ENCODE results near the gene KBTBD4. TPM values are rescaled to one million over a fixed set of nuclear protein-coding genes. Genes with fewer than 3 reads are reported as not detected.

The KBTBD4 gene
- total RNA-seq, 1 experiment from 2014 or later = 15.9 TPM

GRCh38 chr11:47524291-47524874 lies 54.4 kb downstream of the KBTBD4 start:
- H2AFZ ChIP-seq (ENCODE audit: low read length) = no peak overlapping the region
- no peak overlapping the region for H2BK5ac ChIP-seq (ENCODE audit: insufficient read length, low read length)
- peaks cover 55% of the 10 kb centered on the region; the same call in 1 of the 2 replicates for H3K79me2 ChIP-seq (ENCODE audit: insufficient read depth, low read length)
- H4K5ac ChIP-seq (ENCODE audit: insufficient read length, low read depth, low read length) = no peak overlapping the region
- no peak overlapping the region for H3T11ph ChIP-seq (ENCODE audit: low read length)
- peaks cover 2% of the 10 kb centered on the region for H4K20me1 ChIP-seq (ENCODE audit: control insufficient read depth, insufficient read depth, insufficient read length)
- no peak overlapping the region for H4K91ac ChIP-seq (ENCODE audit: insufficient read length, low read depth, low read length)
- no peaks in the 10 kb centered on the region for H3K9me3 ChIP-seq (ENCODE audit: control insufficient read depth, low read depth, low read length)
- peaks cover 0 to 8% (median 6%) of the 10 kb centered on the region in 3 experiments; a peak in 2 of 7 replicates for H3K36me3 Mint-ChIP-seq (ENCODE audit: insufficient read depth in 1 of 3, low read depth in 3 of 3)
- peaks cover 12% of the 10 kb centered on the region; the same call in 1 of the 2 replicates for H3K4me1 ChIP-seq (ENCODE audit: insufficient read depth, low read length)
- H3K27ac Mint-ChIP-seq = peak overlapping the region in 2 of 3 experiments; percentile 58 to 80; a peak in 5 of 7 replicates
- H2BK120ac ChIP-seq (ENCODE audit: low read depth, low read length, poor library complexity, severe bottlenecking) = no peak overlapping the region
- WGBS (ENCODE audit: extremely low coverage, insufficient read length, low lambda C conversion rate) = no CpG with 5 or more reads among the region's 9 CpGs
- H3K4me1 Mint-ChIP-seq = peaks cover 40 to 41% of the 10 kb centered on the region in 2 experiments
- H3K9ac ChIP-seq (ENCODE audit: extremely low read depth, insufficient read length, low read length) = no peak overlapping the region
- H2BK12ac ChIP-seq (ENCODE audit: insufficient read length, low read depth, low read length) = no peak overlapping the region
- no peak overlapping the region for H3K4me2 ChIP-seq (ENCODE audit: insufficient read depth, insufficient read length, low read length)
- H2BK20ac ChIP-seq (ENCODE audit: low read depth, low read length, poor library complexity, severe bottlenecking) = no peak overlapping the region
- H3K23me2 ChIP-seq (ENCODE audit: insufficient read length, low read depth, low read length, poor library complexity, severe bottlenecking) = no peaks in the 10 kb centered on the region
- no peak overlapping the region for H3K23ac ChIP-seq (ENCODE audit: insufficient read length, low read depth, low read length)
- no peak for TF ChIP-seq CTCF (conservative IDR thresholded peaks at IDR 0.05)
- H3K27me3 Mint-ChIP-seq (ENCODE audit: low read depth) = no peaks in the 10 kb centered on the region
- H3K4me3 Mint-ChIP-seq = no peak overlapping the region; a peak in 1 of 5 replicates
- peak; percentile 24 for DNase-seq
- peak overlapping the region; percentile 52; the same call in 1 of the 2 replicates for H3K14ac ChIP-seq (ENCODE audit: insufficient read depth, low read length)
- H3K27ac ChIP-seq (ENCODE audit: insufficient read length, low read depth, low read length) = no peak overlapping the region
- H2AK5ac ChIP-seq (ENCODE audit: insufficient read length, low read length) = no peak overlapping the region
- H2BK15ac ChIP-seq (ENCODE audit: low read depth, low read length) = no peak overlapping the region
- H3K4ac ChIP-seq (ENCODE audit: low read depth, low read length) = no peak overlapping the region
- H3K79me1 ChIP-seq (ENCODE audit: insufficient read depth, low read depth, low read length, poor library complexity, severe bottlenecking) = peaks cover 8% of the 10 kb centered on the region
- no peak overlapping the region for H3K56ac ChIP-seq (ENCODE audit: insufficient read length, low read depth, low read length)
- H4K8ac ChIP-seq (replicated peaks; ENCODE audit: insufficient read length, low read depth, low read length) = no peak overlapping the region
- H3K9me3 Mint-ChIP-seq = no peaks in the 10 kb centered on the region
- H3K27me3 ChIP-seq (ENCODE audit: insufficient read depth, low read length) = no peaks in the 10 kb centered on the region
- peak overlapping the region; percentile 4 for H3K18ac ChIP-seq (ENCODE audit: insufficient read length, low read depth, low read length)
